GM12878 (cell line): ENCODE measurements around the gene UBE2F. TPM values are rescaled to one million over a fixed set of nuclear protein-coding genes. Genes with fewer than 3 reads are reported as not detected.

ENCODE experiments used
- ATAC-seq: fragments of 200-7000 bp; cut with Tn5 transposase; 3 replicates; pipeline ENCODE4 v1.9.1; 2020; ENCODE audit warnings: mild to moderate bottlenecking, moderate library complexity
- BruUV-seq: library from RNA; stranded (reverse); fragments of 400-500 nt; replicated peaks from 2 replicates; lab custom pipeline; 2021; lab: Mats Ljungman, UMichigan
- CTCF ChIA-PET: fragments of 300-600 bp; sonication (Branson Sonifier 250); formaldehyde crosslinking; extraction: SDS; loops from one replicate; lab custom pipeline; 2021; ENCODE audit warnings: inconsistent platforms; lab: Yijun Ruan, JAX
- POLR2A ChIA-PET: fragments of 350-600 bp; formaldehyde crosslinking; extraction: SDS; loops from one replicate; lab custom pipeline; 2021; ENCODE audit warnings: inconsistent platforms; lab: Charles Lee
- RAD21 ChIA-PET: fragments of 300-600 bp; sonication (Branson Sonifier 250); formaldehyde crosslinking; loops from one replicate; lab custom pipeline; 2023; ENCODE audit warnings: antibody characterized with exemption; ENCODE audit not compliant: unreplicated experiment; lab: Charles Lee
- SMC1A ChIA-PET: fragments of 300-600 bp; sonication (Branson Sonifier 250); formaldehyde crosslinking; loops from one replicate; lab custom pipeline; 2023; ENCODE audit not compliant: unreplicated experiment, uncharacterized antibody; lab: Charles Lee
- DNase-seq: peaks from one replicate; pipeline ENCODE4 v3.0.0-alpha.2; 2011; ENCODE audit warnings: low read depth, low spot score
- FAIRE-seq: peaks from 3 replicates; lab custom pipeline; 2011; peaks lifted over from hg19 to GRCh38; lab: Jason Lieb, UNC
- H2AFZ ChIP-seq: 2 replicates; pipeline ENCODE4 v1.6.0; 2011; ENCODE audit warnings: low read depth, low read length, control low read depth; ENCODE audit not compliant: control insufficient read depth
- H3K27ac ChIP-seq: 2 replicates; pipeline ENCODE4 v1.5.1; 2011; ENCODE audit warnings: control low read depth; ENCODE audit not compliant: control insufficient read depth, insufficient read depth
- H3K27me3 ChIP-seq, 2 experiments: replicated peaks in 1 of 2; 2 replicates each; pipeline versions ENCODE4 v1.6.0 to v1.6.1; 2011; ENCODE audit warnings: low read length in 1 of 2; ENCODE audit not compliant: control insufficient read depth in 2 of 2, insufficient read depth in 2 of 2
- H3K36me3 ChIP-seq, 2 experiments: 2 replicates each; pipeline ENCODE4 v1.5.1; 2011; ENCODE audit warnings: low read length in 1 of 2; ENCODE audit not compliant: control insufficient read depth in 2 of 2, insufficient read depth in 2 of 2
- H3K4me1 ChIP-seq: 2 replicates; pipeline ENCODE4 v1.6.1; 2011; ENCODE audit warnings: mild to moderate bottlenecking, low read length, moderate library complexity, mixed read lengths; ENCODE audit not compliant: control insufficient read depth, insufficient read depth
- H3K4me2 ChIP-seq: 2 replicates; pipeline ENCODE4 v1.6.0; 2011; ENCODE audit warnings: control low read depth; ENCODE audit not compliant: control insufficient read depth, insufficient read depth
- H3K4me3 ChIP-seq: fragments of 200-600 bp; sonication (generic); 2 replicates; pipeline ENCODE4 v1.5.1; 2016
- H3K79me2 ChIP-seq: 2 replicates; pipeline ENCODE4 v1.6.0; 2011; ENCODE audit warnings: low read length; ENCODE audit not compliant: control insufficient read depth, insufficient read depth
- H3K9ac ChIP-seq: 2 replicates; pipeline ENCODE4 v1.8.0; 2011; ENCODE audit warnings: low read length, control low read depth, mixed read lengths; ENCODE audit not compliant: control insufficient read depth, insufficient read depth
- H3K9me3 ChIP-seq: replicated peaks from 3 replicates; pipeline ENCODE4 v1.5.1; 2011; ENCODE audit warnings: mild to moderate bottlenecking, low read length; ENCODE audit not compliant: control insufficient read depth, insufficient read depth
- H4K20me1 ChIP-seq: 2 replicates; pipeline ENCODE4 v1.6.0; 2011; ENCODE audit not compliant: control insufficient read depth, insufficient read depth
- CBFB ChIP-seq: IDR thresholded peaks from 2 replicates; pipeline ENCODE4 v1.6.1; 2016; ENCODE audit warnings: antibody characterized with exemption, low read depth
- CEBPB ChIP-seq, 2 experiments: fragments of 150-350 bp in 1 of 2; IDR thresholded peaks; 2 replicates each; pipeline ENCODE4 v1.6.1; 2012 to 2014; ENCODE audit warnings: low read depth in 2 of 2, low read length in 2 of 2, borderline replicate concordance in 1 of 2, inconsistent platforms in 1 of 2
- CHD1 ChIP-seq: IDR thresholded peaks from 2 replicates; pipeline ENCODE4 v1.6.1; 2012; ENCODE audit warnings: low read depth, low read length, improper control_type of control experiment
- E2F4 ChIP-seq: IDR thresholded peaks from 2 replicates; pipeline ENCODE4 v1.6.1; 2012; ENCODE audit warnings: low read depth, low read length, improper control_type of control experiment
- ESRRA ChIP-seq: IDR thresholded peaks from 2 replicates; pipeline ENCODE4 v1.6.1; 2012; ENCODE audit warnings: mild to moderate bottlenecking, low read length, improper control_type of control experiment
- ETV6 ChIP-seq, 2 experiments: fragments of 450-650 bp in 1 of 2; IDR thresholded peaks in 1 of 2; conservative IDR thresholded peaks in 1 of 2; 2 replicates each; pipeline ENCODE4 v1.6.1; 2014; ENCODE audit warnings: antibody characterized with exemption in 1 of 2, borderline replicate concordance in 1 of 2, low read depth in 1 of 2, mild to moderate bottlenecking in 1 of 2, moderate library complexity in 1 of 2
- MTA3 ChIP-seq: IDR thresholded peaks from 2 replicates; pipeline ENCODE4 v1.6.1; 2012; ENCODE audit warnings: low read length, inconsistent platforms, borderline replicate concordance
- PRDM15 ChIP-seq: fragments of 450-650 bp; formaldehyde crosslinking; IDR thresholded peaks from 2 replicates; pipeline ENCODE4 v1.4.0; 2020; ENCODE audit warnings: mild to moderate bottlenecking, moderate library complexity
- SUPT20H ChIP-seq: IDR thresholded peaks from 2 replicates; pipeline ENCODE4 v1.6.1; 2011; ENCODE audit warnings: low read depth, mild to moderate bottlenecking, low read length, moderate library complexity, borderline replicate concordance; ENCODE audit not compliant: control insufficient read depth
- ZNF217 ChIP-seq: fragments of 450-650 bp; IDR thresholded peaks from 2 replicates; pipeline ENCODE4 v1.6.1; 2017; ENCODE audit warnings: antibody characterized with exemption, mild to moderate bottlenecking
- ZSCAN29 ChIP-seq: fragments of 450-650 bp; IDR thresholded peaks from 2 replicates; pipeline ENCODE4 v1.6.1; 2017; ENCODE audit warnings: mild to moderate bottlenecking, moderate library complexity
- in situ Hi-C: fragments of 300-500 bp; cut with MboI; formaldehyde crosslinking; loops from 9 replicates; pipeline ENCODE4 v1.14.3; 2018; ENCODE audit warnings: mixed read lengths
- intact Hi-C: fragments of 100-400 bp; cut with micrococcal nuclease; formaldehyde crosslinking; loops from one replicate; pipeline ENCODE4 v1.14.2; 2022; ENCODE audit not compliant: unreplicated experiment
- polyA plus RNA-seq, 11 experiments: library from polyadenylated mRNA; depleted of rRNA in 4 of 11; unstranded in 6 of 11; stranded (reverse) in 5 of 11; fragments of >200 nt; fragmentation: Nextera tagmentation in 4 of 11; fragmentation: Illumina TruSeq in 1 of 11; extraction: Ambion mirVana in 4 of 11; extraction: Trizol in 1 of 11; gene quantifications; 1 replicate in 1 of 11; 2 replicates in 10 of 11; pipeline versions ENCODE4 v1.2.1 to v1.2.3, GENCODE V29; 2011 to 2016; ENCODE audit warnings: inconsistent platforms in 2 of 11, missing spikeins in 2 of 11, low read depth in 1 of 11
- total RNA-seq, 4 experiments: library from RNA; depleted of rRNA in 3 of 4; stranded (reverse); fragments of >200 nt in 3 of 4; fragmentation: Illumina TruSeq in 1 of 4; extraction: Trizol in 1 of 4; gene quantifications; 2 replicates each; pipeline versions ENCODE4 v1.2.1 to v1.2.3, GENCODE V29; 2013 to 2021

UBE2F gene
- total and polyA plus RNA-seq, 10 of the 15 experiments (the other 5 are each of a cell fraction or from before 2014, with no cell fraction given): 12.3 to 64.4 (median 31.5) TPM

DNA sequence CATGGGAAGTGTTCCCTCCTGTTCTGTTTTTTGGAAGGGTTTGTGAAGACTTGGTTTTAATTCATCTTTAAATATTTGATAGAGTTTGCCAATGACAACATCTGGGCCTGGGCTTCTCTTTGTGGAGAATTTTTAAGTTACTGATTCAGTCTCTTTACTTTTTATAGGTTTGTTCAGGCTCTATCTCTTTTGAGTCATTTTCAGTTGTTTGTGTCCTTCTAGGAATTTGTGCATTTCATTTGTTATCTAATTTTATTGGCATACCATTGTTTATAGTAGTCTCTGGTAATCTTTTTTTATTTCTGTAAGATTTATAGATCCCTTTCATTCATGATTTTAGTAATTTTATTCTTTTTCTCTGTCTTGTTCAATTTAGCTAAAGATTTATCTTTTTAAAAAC lies 108.6 kb downstream of the UBE2F start:
- no peak for FAIRE-seq
- BruUV-seq: no TSS peak
- TF ChIP-seq ETV6 (conservative IDR thresholded peaks at IDR 0.05 in 1 of 2, IDR thresholded peaks at IDR 0.05 in 1 of 2; ENCODE audit: borderline replicate concordance in 1 of 2, low read depth in 1 of 2) (no peak), CHD1 (no peak), MTA3 (no peak), CEBPB (IDR thresholded peaks at IDR 0.05; ENCODE audit: borderline replicate concordance in 1 of 2, low read depth in 2 of 2, low read length in 2 of 2) (no peak), ZNF217 (no peak), CBFB (no peak), PRDM15 (CRISPR knock-in tag) (no peak), ESRRA (no peak), E2F4 (no peak), SUPT20H (no peak), ZSCAN29 (no peak)
- Histone ChIP-seq H4K20me1 (no peaks in the 10 kb centered on the region), H3K27me3 (no peaks in the 10 kb centered on the region), H3K9ac (no peak overlapping the region), H3K4me2 (no peak overlapping the region), H3K9me3 (peaks cover 3% of the 10 kb centered on the region; the same call in 1 of the 3 replicates), H2AFZ (no peak overlapping the region), H3K79me2 (no peaks in the 10 kb centered on the region), H3K4me1 (no peaks in the 10 kb centered on the region), H3K4me3 (no peak overlapping the region), H3K27ac (no peak overlapping the region), H3K36me3 (peaks cover 2 to 8% of the 10 kb centered on the region in 2 experiments; a peak in 3 of 4 replicates)
- ATAC-seq: no peak
- POLR2A ChIA-PET: interaction anchor here (0.5 to 2.2 kb wide), 5 partner anchors 11 to 136 kb away, joined by 3 to 9 read pairs (median 3); partner anchors contain the start of gene SCLY
- intact Hi-C loops: no loop called here
- CTCF ChIA-PET: interaction anchor here (0.6 to 0.8 kb wide), 2 partner anchors 25 to 234 kb away, joined by 3 to 5 read pairs; no protein-coding TSS in a partner anchor
- DNase-seq: no peak
- SMC1A ChIA-PET: interaction anchor here (1.0 kb wide), 1 partner anchor 41 kb away, joined by 4 read pairs; no protein-coding TSS in a partner anchor
- in situ Hi-C loops: no loop called here
- RAD21 ChIA-PET: no interaction called here
